Head of caudate nucleus (tissue), 42 donors: ENCODE measurements around the gene LHX4.
"Not testable (repeated sequence)": the region's sequence is repeated elsewhere in the genome, so short reads cannot be mapped to it uniquely, and the experiment has no call there.

Experiments used
- DNase-seq, 42 donors: peaks; one replicate each; pipeline versions ENCODE4 v3.0.0 to v3.0.0-alpha.2; 2020 to 2021; ENCODE audit warnings: mixed read lengths in 7 of 42
- intact Hi-C: fragments of 100-400 bp; cut with DNase I; formaldehyde crosslinking; loops from one replicate; pipeline ENCODE4 v1.15.0; 2022

LHX4 gene

GRCh38 chr1:180195401-180195800, 34.7 kb upstream of the LHX4 start:
- intact Hi-C loops, result no loop called here
- no peak for DNase-seq

GRCh38 chr1:180195916-180196315, 34.1 kb upstream of the LHX4 start:
- intact Hi-C loops, result no loop called here
- DNase-seq, result no peak

- intact Hi-C loops, result no loop called here
- no peak for DNase-seq
Measured at GRCh38 chr1:180196436-180197003, 33.5 kb upstream of the LHX4 start.

- intact Hi-C loops, result no loop called here
- DNase-seq, result no peak
Measured at GRCh38 chr1:180197231-180197630, 32.8 kb upstream of the LHX4 start.

GRCh38 chr1:180198196-180198595, 31.9 kb upstream of the LHX4 start:
- DNase-seq, result no peak
- intact Hi-C loops, result no loop called here

- intact Hi-C loops, result no loop called here
- no peak for DNase-seq
Measured at GRCh38 chr1:180198611-180199010, 31.5 kb upstream of the LHX4 start.

- no peak for DNase-seq
- intact Hi-C loops, result no loop called here
Measured at GRCh38 chr1:180199018-180199417, 31.0 kb upstream of the LHX4 start.

- no peak for DNase-seq
- intact Hi-C loops, result no loop called here
Measured at GRCh38 chr1:180201451-180202200, 28.4 kb upstream of the LHX4 start.

GRCh38 chr1:180202588-180202987, 27.5 kb upstream of the LHX4 start:
- DNase-seq, intact Hi-C loops: not testable (repeated sequence)

GRCh38 chr1:180204231-180204630, 25.8 kb upstream of the LHX4 start:
- intact Hi-C loops, result no loop called here

GRCh38 chr1:180206581-180206980, 23.5 kb upstream of the LHX4 start:
- DNase-seq, result no peak
- intact Hi-C loops, result no loop called here

More at GRCh38 chr1:180204231-180204630, 25.8 kb upstream of the LHX4 start:
- DNase-seq, result no peak

GRCh38 chr1:180208264-180208663, 21.8 kb upstream of the LHX4 start:
- intact Hi-C loops, result no loop called here
- DNase-seq, result no peak

- no peak for DNase-seq
- intact Hi-C loops, result no loop called here
Measured at GRCh38 chr1:180210008-180210620, 19.9 kb upstream of the LHX4 start.

- intact Hi-C loops, result no loop called here
- DNase-seq, result no peak
Measured at GRCh38 chr1:180211156-180211859, 18.8 kb upstream of the LHX4 start.

GRCh38 chr1:180211860-180212229, 18.2 kb upstream of the LHX4 start:
- DNase-seq, result no peak
- intact Hi-C loops, result no loop called here

GRCh38 chr1:180213401-180214170, 16.5 kb upstream of the LHX4 start:
- intact Hi-C loops, result no loop called here
- peak in 35 of 42 donors; percentile 23 to 76 (median 51) for DNase-seq

GRCh38 chr1:180215856-180216625, 14.0 kb upstream of the LHX4 start:
- DNase-seq, result peak in 1 of 42 donors; percentile 9
- intact Hi-C loops, result no loop called here

GRCh38 chr1:180217006-180217405, 13.1 kb upstream of the LHX4 start:
- intact Hi-C loops, result no loop called here
- DNase-seq, result peak in 1 of 42 donors; percentile 21
